HL-60/S4 treated with retinoic acid at 250 ng/mL for 4 days and 3 days (cell line): ENCODE measurements around the gene TXNRD2.

Experiments used
- in situ Hi-C: fragments of 300-500 bp; cut with MboI; formaldehyde crosslinking; loops from 2 replicates; pipeline ENCODE4 v1.7.0; 2022; ENCODE audit warnings: low sequenced_read_pairs

TXNRD2 gene

GRCh38 chr22:19967850-19968449, 26.3 kb upstream of the TXNRD2 start:
- in situ Hi-C loops = no loop called here

DNA sequence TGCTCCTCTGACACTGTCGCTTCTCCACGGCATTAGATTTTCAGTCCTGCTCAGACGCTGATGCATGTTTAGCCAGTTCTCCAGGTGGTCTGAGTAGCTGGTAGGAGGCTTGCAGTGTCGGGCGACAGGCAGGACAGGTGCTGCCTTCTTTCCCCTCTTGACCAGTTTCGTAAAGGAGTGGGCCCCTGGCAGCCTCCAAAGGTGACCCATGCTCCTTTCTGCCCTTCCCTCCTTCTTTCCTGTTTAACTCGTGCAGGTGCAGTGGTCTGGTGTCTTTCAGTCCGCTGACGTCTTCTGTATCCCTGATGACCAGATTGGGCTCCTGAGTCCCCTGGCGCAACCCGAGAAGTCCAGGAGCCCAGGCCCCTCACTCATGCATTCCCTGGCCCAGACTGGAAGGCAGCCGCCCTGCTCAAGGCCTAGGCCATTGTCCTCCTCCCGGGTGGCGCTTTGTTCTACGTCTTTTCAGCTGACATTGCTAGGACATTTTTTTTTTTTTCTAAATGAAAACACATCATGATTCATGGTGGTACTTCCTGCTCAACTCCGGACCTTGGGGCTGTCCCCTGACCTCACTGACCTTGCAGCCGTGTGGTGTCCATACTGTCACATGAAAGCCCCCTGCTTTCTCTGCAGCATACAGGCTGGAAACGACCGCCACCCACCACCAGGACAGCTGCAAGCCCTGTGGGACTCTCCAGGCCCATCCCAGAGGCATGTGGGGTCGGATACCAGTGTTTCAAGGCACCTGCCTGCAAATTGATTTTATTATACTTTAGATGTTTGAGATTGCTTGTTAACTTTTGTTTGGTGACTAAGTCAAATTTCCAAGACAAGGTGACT, 25.5 kb upstream of the TXNRD2 start:
- in situ Hi-C loops = no loop called here

- in situ Hi-C loops = no loop called here
These were observed 24.4 kb upstream of the TXNRD2 start for GRCh38 chr22:19965771-19966709.

DNA sequence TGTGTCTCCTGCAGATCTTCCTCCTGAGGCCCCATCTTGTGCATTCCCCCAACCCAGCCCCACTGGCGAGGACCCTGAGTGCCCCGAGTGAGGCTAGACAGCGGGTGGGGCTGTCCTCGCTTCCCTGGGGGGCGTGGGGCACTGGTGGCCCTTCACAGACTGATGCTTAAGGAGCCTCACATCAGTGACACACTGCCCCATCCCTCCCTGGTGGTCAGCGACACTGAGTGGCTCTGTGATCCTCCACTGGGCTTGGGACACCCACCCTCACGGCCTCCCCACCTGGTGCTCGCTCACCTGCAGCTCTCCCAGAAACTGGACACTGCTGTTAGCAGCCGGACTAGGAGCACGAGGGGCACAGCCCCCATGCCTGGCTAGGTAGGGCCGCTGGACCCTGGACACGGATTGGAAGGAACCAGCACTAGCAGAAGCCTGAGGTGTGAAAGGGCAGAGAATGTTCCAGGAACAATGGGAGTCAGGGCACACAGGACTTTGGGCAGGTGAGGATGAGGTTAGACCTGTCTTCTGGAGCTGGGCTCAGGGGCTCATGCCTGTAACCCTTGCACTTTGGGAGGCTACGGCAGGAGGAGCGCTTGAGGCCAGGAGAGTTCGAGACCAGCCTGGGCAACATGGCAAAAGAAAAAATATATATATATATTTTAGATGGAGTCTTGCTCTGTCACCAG, 23.2 kb upstream of the TXNRD2 start:
- in situ Hi-C loops = no loop called here

DNA sequence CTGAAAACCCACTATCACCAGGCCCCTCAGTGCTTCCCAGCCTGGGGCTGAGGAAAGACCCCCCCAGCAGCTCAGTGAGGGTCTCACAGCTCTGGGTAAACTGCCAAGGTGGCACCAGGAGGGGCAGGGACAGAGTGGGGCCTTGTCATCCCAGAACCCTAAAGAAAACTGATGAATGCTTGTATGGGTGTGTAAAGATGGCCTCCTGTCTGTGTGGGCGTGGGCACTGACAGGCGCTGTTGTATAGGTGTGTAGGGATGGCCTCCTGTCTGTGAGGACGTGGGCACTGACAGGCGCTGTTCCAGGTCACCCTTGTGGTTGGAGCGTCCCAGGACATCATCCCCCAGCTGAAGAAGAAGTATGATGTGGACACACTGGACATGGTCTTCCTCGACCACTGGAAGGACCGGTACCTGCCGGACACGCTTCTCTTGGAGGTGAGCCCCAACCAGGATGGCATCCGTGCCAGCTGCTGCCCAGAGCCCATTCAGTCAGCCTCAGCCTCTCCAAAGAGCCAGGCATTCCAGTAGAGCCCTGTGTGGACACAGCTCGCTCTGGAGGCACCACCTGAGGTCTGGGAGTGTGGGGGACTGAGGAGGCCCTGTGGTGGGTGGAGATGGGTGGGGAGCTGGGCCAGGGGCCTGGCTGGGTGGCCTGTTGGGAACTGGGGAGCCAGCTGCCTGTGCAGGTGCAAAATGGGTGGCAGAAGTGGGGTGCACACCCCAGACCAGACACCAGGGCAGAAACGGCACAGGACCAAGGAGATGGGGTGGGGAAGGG, 22.4 kb upstream of the TXNRD2 start:
- in situ Hi-C loops = no loop called here

GRCh38 chr22:19962909-19963806, 21.5 kb upstream of the TXNRD2 start:
- in situ Hi-C loops = no loop called here

DNA sequence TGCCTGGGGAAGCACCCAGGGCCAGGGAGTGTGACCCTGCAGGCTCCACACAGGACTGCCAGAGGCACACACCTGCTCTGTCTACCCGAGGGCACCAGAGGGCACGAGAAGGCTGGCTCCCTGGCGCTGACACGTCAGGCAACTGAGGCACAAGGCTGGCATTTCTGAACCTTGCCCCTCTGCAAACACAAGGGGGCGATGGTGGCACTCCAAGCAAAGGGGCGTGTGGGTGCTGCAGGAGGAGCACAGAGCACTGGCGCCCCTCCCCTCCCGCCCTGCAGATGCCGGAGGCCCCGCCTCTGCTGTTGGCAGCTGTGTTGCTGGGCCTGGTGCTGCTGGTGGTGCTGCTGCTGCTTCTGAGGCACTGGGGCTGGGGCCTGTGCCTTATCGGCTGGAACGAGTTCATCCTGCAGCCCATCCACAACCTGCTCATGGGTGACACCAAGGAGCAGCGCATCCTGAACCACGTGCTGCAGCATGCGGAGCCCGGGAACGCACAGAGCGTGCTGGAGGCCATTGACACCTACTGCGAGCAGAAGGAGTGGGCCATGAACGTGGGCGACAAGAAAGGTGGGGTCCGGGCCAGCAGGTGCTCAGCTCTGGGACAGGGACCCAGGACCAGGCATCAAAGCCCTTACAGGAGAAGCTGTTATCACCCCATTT, 20.8 kb upstream of the TXNRD2 start:
- in situ Hi-C loops = no loop called here

DNA sequence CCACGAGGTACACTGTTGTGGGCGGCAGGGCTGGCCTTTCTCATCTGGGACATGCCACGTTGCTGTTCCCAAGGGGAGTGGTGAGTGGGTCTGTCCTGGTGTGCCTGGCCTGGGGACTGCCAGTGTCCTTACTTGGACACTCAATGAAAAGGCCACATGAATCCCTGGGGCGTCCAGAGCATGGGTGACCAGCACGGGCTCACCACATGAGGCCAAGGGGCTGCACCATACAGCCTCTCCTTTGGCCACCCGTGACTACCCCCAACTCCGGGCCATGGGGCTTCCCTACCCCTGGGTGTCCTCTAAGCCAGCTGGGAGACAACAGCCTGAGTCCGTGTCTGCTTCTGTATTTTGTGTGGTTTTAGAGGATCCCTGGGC, 20.2 kb upstream of the TXNRD2 start:
- in situ Hi-C loops = no loop called here

GRCh38 chr22:19961201-19961580, 19.6 kb upstream of the TXNRD2 start:
- in situ Hi-C loops = no loop called here

DNA sequence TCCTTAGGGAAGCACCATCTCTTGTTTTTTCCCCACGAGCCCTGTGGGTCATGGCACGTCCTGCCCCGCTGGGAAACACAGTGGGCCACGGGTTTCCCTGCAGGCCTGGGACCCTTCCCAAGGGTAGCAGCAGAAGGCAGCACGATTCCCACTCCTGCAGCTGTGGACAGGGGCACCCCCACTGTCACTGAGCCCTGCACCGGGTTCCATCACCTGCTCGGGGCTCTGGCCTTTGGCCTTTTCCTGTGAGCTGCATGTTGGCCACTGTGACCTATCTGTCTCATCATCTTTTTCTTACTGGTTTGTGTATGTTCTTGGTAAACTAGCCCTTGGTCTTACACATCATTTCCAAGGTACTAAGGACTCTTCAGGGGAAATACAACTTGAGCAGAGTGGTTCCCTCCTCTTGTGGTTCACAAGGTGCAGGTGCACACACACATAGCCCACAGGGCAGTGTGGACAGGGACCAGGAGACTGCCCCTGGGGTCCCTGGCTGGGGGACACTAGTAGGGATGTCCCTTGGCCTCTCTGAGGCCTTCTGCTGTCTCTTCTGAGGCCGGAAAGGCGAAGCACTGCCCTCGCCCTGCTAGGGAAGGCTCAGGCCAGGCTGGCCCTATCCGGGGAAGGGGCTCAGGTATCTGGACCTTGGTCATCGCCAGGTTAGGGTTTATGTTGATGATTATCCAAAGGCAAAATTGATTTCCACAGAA, 19.0 kb upstream of the TXNRD2 start:
- in situ Hi-C loops = no loop called here

DNA sequence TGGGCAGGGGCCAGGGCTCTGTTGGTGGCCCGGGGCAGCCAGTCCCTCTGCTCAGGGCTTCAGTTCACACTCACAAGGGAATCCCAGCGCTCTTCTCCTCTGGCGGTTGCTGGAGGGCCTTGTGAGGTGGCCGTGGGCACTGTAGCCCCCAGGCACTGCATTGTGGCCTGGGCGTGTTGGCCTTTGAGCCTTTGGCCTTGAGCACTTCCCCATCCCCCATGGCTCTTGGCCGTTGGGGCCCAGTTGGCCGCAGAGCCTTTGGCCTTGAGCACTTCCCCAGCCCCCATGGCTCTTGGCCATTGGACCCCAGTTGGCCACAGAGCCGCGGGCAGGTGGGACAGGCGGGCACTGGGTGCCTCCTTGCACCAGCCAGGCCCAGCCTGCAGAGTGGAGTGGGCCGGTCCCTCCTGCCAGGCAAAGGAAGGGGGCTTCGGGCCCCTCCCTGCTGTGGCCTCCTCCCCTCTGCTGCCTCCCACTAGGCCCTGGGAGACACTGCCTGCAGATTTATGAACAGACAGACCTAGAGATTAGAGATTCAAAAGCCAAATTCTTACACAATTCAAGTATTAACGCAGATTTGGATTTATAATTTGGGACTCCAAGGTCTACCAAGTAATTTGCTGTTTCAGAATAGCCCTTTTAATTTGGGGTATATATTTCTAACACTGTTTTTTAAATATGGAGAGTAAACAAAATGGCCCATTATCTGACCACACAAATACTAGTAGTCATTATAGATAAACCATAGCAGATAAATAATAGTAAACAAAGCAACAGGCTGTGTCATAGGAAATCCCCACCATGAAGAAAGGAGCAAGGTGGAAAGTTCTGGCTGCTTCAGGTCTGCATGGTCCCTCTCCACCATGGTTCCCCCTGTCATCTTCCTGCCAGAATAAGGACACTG, 18.2 kb upstream of the TXNRD2 start:
- in situ Hi-C loops = no loop called here

DNA sequence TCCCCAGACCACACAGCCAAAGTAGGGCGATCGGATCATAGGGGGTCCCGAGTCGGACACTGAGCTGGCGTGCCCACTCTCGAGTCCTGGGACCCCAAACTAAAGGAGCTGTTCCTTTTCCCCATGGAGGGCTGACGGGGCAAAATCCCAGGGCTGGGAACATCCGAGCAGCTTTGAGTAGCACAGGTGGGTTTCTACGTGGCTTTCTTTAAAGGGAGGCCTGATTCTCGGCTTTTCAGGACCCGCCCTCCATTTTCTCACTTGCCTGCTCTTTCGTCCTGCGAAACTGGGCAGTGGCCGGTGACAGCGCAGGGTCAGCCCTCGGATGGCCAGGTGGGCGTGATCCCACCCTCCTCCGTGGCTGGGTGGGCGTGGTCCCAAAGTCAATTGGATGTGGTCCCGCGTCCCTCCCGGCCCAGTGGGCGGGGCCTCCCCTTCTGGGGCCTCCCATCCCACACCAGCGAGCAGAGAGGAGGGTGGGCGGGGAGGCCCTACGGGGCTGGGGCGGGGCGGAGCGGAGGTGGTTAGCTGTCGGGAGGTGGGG, 17.5 kb upstream of the TXNRD2 start:
- in situ Hi-C loops = no loop called here

GRCh38 chr22:19958083-19959042, 16.7 kb upstream of the TXNRD2 start:
- in situ Hi-C loops = no loop called here

DNA sequence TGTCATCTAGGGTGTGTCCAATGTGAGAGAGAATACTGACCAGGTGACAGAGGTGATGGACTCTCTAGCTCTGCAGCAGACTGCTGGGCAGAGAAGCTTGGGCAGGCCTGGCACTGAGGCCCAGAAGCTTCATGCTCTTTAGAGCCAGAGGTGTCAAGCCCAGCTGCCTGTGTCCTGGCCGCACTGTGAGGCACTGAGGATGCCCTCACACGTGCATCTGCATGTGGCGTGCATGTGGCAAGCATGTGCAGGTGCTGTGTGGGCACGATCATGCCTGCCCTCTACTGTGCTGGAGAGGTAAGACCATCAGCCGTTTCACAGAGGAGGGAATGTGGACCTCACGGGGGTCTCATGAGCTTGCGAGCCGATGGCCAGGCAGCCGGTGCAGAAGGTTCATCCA, 15.8 kb upstream of the TXNRD2 start:
- in situ Hi-C loops = no loop called here

- in situ Hi-C loops = no loop called here
These were observed 13.9 kb upstream of the TXNRD2 start for GRCh38 chr22:19955241-19956128.
